HG03060 (cell line): ENCODE data around the gene EAF1.
"Not testable (repeated sequence)": the region's sequence is repeated elsewhere in the genome, so short reads cannot be mapped to it uniquely, and the experiment has no call there.

Experiments used
- ATAC-seq: cut with Tn5 transposase; IDR thresholded peaks from one replicate; pipeline ENCODE4 v1.9.1; 2021; ENCODE audit warnings: low read depth, moderate number of reproducible peaks; ENCODE audit not compliant: unreplicated experiment

EAF1 gene

GRCh38 chr3:15451216-15452113 lies 24.1 kb downstream of the EAF1 start:
- no peak for ATAC-seq

GRCh38 chr3:15452156-15452555 lies 24.8 kb downstream of the EAF1 start:
- ATAC-seq = no peak

- no peak for ATAC-seq
Measured at GRCh38 chr3:15452961-15453360, 25.6 kb downstream of the EAF1 start.

GRCh38 chr3:15453501-15453900 lies 26.1 kb downstream of the EAF1 start:
- no peak for ATAC-seq

- ATAC-seq = no peak
Measured at GRCh38 chr3:15453991-15454625, 26.7 kb downstream of the EAF1 start.

GRCh38 chr3:15454965-15455364 lies 27.6 kb downstream of the EAF1 start:
- no peak for ATAC-seq

GRCh38 chr3:15455756-15456155 lies 28.4 kb downstream of the EAF1 start:
- ATAC-seq = no peak

GRCh38 chr3:15456321-15456720 lies 28.9 kb downstream of the EAF1 start:
- no peak for ATAC-seq

- not testable (repeated sequence) for ATAC-seq
Measured at GRCh38 chr3:15456915-15457314, 29.5 kb downstream of the EAF1 start.

- ATAC-seq = no peak
Measured at GRCh38 chr3:15458212-15458780, 30.9 kb downstream of the EAF1 start.

GRCh38 chr3:15460891-15461531 lies 33.6 kb downstream of the EAF1 start:
- no peak for ATAC-seq

GRCh38 chr3:15462451-15462850 lies 35.1 kb downstream of the EAF1 start:
- no peak for ATAC-seq

- no peak for ATAC-seq
Measured at GRCh38 chr3:15465876-15466585, 38.6 kb downstream of the EAF1 start.

- peak; percentile 83 for ATAC-seq
Measured at GRCh38 chr3:15467227-15468181, 40.1 kb downstream of the EAF1 start.

GRCh38 chr3:15470261-15470660 lies 42.9 kb downstream of the EAF1 start:
- no peak for ATAC-seq

- no peak for ATAC-seq
Measured at GRCh38 chr3:15470849-15471248, 43.5 kb downstream of the EAF1 start.

- no peak for ATAC-seq
Measured at GRCh38 chr3:15471861-15472260, 44.5 kb downstream of the EAF1 start.

- no peak for ATAC-seq
Measured at GRCh38 chr3:15475161-15475560, 47.8 kb downstream of the EAF1 start.

- ATAC-seq = no peak
Measured at GRCh38 chr3:15476378-15476777, 49.0 kb downstream of the EAF1 start.
